ENCODE data around the gene CDCA3.

CDCA3 gene

GRCh38 chr12:6819106-6820030 lies 31.7 kb downstream of the CDCA3 start:
- no peak for DNase-seq

GRCh38 chr12:6818645-6819044 lies 32.4 kb downstream of the CDCA3 start:
- no peak for DNase-seq

- no peak for DNase-seq
Observed at GRCh38 chr12:6818222-6818621, 32.9 kb downstream of the CDCA3 start.

- no peak for DNase-seq
Observed at GRCh38 chr12:6817662-6818157, 33.4 kb downstream of the CDCA3 start.

GRCh38 chr12:6817098-6817497 lies 34.0 kb downstream of the CDCA3 start:
- no peak for DNase-seq

GRCh38 chr12:6816598-6816997 lies 34.5 kb downstream of the CDCA3 start:
- no peak for DNase-seq

GRCh38 chr12:6813363-6813762 lies 37.7 kb downstream of the CDCA3 start:
- DNase-seq = no peak

GRCh38 chr12:6810758-6811157 lies 40.3 kb downstream of the CDCA3 start:
- no peak for DNase-seq

GRCh38 chr12:6809056-6809455 lies 42.0 kb downstream of the CDCA3 start:
- no peak for DNase-seq

- DNase-seq = no peak
Observed at GRCh38 chr12:6807170-6807569, 43.9 kb downstream of the CDCA3 start.

GRCh38 chr12:6799147-6799546 lies 51.9 kb downstream of the CDCA3 start:
- DNase-seq = no peak

All from T-helper 2 cell (primary cell).